ENCODE data around the gene MCRIP2. TPM values are rescaled to one million over a fixed set of nuclear protein-coding genes. Genes with fewer than 3 reads are reported as not detected.
A peak's percentile ranks its signal among the peaks of the same experiment; 100 is the strongest.
"Not testable (repeated sequence)": the region's sequence is repeated elsewhere in the genome, so short reads cannot be mapped to it uniquely, and the experiment has no call there.

MCRIP2 gene, protein sequence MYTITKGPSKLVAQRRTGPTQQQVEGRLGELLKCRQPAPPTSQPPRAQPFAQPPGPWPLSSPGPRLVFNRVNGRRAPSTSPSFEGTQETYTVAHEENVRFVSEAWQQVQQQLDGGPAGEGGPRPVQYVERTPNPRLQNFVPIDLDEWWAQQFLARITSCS
- 18.6 and 21.3 TPM in 2 replicates for total RNA-seq (2014; rRNA removed; shearing (Covaris generic))

GRCh38 chr16:641326-642188 is at the start of gene MCRIP2:
TSS of gene MCRIP2 (plus strand) at chr16:641828. CDS start at chr16:641992, 164 bp downstream.
- DNase-seq (ENCODE audit: low read depth): peak; percentile 67

DNA sequence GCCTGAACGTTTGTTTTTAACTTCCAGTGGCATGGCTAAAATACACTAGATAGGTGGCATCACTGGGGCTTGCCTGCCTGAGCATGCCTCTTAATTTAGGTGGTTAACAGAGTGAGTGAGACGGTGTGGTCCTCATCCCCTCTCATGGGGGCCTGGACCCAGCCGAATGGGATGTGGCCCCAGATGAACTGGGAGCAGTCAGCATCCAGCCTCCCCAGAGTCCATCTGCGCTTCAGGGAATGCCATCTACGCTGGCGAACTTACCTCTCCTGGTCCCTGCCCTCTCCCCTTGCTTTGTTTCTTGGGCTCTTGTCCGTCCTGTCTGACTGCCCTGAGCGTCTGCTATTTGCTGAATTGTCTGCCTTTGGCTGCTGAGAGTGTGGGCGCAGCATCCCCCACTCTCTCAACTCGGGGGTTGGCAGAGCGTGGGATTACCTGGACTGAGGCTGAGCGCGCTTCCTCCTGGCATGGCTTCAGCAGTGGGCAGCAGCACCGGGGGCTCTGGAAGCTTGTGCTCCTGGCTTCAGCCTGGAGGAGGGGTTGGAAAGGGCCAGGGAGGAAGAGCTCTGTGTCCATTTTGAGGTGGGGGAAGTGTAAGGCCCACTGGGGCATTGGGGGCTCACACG is 49.6 kb upstream of the MCRIP2 start:
- no peak for DNase-seq (ENCODE audit: low read depth)

- DNase-seq (ENCODE audit: low read depth): no peak
Observed at GRCh38 chr16:592518-593306, 48.9 kb upstream of the MCRIP2 start.

DNA sequence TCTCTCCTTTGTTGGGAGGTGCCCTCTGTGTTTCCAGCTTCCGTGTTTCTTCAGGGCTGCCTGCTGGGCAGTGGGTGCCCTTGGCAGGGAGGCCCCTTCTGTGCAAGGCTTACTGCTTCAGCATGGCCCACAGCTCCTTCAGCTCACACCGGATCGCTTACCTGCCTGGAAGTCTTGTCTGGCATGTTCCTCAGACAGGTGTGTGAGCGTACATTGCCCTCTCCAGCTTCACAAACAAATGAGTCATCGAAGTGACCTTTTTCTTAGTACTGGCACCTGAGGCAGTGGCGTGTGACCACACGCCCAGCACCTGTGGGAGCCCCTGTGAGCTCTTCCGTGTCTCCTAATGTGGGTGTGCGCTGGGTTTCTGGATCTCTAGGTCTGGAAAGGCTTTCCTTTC is 48.2 kb upstream of the MCRIP2 start:
- no peak for DNase-seq (ENCODE audit: low read depth)

DNA sequence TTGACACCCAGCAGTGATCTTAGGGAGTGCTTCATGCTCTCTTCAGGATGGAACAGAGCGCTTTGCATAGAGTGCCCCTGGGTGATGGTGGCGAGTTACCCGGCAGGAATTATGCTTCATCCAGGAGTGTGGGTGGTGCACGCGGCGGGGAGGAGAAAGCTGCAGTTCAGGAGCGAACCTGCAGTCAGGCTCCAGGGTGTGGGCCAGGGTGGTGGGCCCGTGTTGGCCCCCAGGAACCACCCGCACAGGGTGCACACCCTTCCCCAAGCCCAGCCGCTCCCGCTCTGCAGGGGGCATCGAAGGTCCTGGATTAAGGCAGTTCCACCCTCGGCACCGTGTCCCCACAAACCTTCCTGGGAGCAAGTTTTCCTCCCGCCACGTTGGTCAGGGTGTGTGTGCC is 47.8 kb upstream of the MCRIP2 start:
- DNase-seq (ENCODE audit: low read depth): no peak

DNA sequence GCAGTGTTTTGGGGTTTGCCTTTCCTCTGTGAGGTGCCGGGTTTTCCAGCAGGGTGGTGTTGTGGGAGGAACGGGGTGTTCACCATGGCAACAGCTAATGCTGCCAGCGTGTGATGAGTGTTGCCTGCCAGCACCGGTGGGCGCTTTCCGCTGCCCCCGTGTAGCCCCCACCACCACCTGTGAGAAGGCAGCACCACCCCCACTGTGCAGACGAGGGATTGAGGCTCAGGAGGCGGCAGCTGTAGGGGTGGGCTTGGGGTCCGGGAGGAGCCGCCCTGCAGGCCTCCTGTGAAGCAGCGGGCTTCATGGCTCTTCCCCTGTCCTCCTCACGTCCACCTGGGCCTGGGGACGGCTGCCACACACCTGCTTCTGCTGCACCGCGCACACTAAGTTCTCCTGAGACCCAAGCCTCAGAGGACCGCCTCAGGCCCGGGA is 46.5 kb upstream of the MCRIP2 start:
- DNase-seq (ENCODE audit: low read depth): no peak

- no peak for DNase-seq (ENCODE audit: low read depth)
Observed at GRCh38 chr16:595942-596735, 45.5 kb upstream of the MCRIP2 start.

DNA sequence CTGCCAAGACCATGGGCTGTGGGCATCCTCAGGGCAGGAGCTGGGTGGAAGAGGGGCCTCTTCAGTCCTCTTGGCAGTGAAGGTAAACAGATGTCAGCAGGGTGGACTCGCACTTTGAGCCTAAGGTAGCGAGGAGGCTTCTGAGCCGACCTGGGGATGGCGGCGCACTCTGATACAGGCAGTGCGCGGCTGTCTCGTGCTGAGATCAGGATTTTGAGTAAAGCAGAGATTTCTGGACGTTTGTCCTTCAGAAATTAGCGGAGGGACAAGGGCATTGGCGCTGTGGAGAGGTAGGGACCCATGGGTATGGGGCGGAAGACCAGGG is 44.9 kb upstream of the MCRIP2 start:
- no peak for DNase-seq (ENCODE audit: low read depth)

DNA sequence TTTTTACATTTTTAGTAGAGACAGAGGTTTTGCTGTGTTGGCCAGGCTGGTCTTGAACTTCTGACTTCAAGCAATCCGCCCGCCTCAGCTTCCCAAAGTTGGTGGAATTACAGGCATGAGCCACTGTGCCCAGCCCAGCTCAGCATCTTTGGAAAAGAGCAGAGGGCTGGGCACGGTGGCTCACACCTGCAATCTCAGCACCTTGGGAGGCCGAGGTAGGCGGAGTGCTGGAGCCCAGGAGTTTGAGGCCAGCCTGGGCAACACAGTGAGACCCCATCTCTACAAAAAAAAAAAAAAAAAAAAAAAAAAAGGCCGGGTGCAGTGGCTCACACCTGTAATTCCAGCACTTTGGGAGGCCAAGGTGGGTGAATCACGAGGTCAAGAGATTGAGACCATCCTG is 44.0 kb upstream of the MCRIP2 start:
- DNase-seq (ENCODE audit: low read depth): not testable (repeated sequence)

DNA sequence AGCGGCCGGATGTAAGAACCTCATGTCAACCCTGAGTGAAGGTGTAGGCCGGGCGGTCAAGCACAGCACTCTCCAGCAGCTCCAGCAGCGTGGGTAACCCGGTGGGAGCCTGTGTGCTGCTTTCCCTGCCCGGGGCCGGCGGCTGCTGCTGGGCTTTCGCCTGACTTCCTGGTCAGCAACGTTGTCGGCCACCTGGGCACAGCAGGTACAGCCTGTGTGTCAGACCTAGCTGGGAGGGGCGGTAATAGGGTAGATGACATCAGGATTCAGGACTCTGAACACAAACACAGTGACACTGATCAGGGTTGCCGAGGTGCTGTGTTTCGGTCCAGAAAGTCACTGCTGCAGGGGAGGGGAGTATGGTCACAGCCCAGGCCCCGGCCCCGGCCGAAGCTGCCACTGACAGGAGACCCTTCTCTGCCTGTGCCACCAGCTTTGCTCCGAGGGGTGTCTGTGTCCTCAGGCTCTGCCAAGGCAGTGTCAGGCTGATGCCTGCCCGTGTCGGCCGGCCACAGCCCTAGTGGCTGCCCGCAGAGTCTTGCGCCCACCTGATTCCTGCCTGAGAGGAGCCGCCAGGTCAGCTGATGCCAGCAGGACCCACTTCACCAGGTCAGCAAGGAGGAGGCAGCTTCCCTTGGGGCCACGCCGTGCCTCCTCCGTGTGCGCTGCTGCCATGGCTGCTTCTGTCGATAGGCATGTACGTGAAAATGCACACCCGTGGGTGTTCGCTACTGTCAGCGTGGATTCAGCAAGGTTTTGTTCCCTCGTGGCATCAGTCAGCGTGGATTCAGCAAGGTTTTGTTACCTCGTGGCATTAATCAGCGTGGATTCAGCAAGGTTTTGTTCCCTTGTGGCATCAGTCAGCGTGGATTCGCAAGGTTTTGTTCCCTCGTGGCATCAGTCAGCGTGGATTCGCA is 42.5 kb upstream of the MCRIP2 start:
- DNase-seq (ENCODE audit: low read depth): no peak

GRCh38 chr16:600781-601180 is 40.8 kb upstream of the MCRIP2 start:
- DNase-seq (ENCODE audit: low read depth): no peak

DNA sequence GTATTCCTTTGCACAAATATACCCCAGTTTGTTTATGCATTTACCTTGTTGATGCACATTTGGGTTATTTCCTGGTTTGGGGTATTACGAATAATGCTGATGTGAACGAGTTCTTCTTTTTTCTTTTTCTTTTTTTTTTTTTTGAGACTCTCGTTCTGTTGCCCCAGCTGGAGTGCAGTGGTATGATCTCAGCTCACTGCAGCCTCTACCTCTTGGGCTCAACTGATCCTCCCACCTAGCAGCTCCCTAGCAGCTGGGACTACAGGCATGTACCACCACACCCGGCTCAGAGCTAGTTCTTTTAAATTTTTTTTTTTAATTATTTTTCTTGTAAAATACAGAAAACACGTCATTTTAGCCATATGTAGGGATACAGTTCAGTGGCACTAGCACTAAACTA is 37.7 kb upstream of the MCRIP2 start:
- no peak for DNase-seq (ENCODE audit: low read depth)

GRCh38 chr16:606656-607307 is 34.8 kb upstream of the MCRIP2 start:
- DNase-seq (ENCODE audit: low read depth): no peak

GRCh38 chr16:608019-608418 is 33.6 kb upstream of the MCRIP2 start:
- DNase-seq (ENCODE audit: low read depth): no peak

GRCh38 chr16:609316-609715 is 32.3 kb upstream of the MCRIP2 start:
- no peak for DNase-seq (ENCODE audit: low read depth)

DNA sequence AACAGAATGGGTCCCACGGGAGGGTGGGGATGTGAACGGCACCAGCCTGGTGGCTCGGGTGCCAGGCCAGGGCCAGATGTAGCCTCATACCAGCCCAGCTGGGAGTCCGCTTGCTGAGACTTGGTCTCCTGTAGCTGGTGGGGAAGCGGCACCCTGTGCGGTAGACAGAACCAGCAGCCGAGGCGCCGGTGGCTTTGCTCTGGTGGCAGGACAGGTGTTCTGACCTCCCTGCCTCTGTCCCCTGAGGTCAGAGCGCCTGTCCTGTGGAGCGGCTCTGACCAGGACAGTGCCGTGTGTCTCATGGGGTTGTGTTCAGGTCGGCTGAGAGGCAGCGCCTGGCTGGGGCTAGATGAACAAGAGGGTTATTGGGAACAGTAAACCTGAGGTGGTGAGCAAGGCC is 31.6 kb upstream of the MCRIP2 start:
- DNase-seq (ENCODE audit: low read depth): no peak

- DNase-seq (ENCODE audit: low read depth): no peak
Observed at GRCh38 chr16:610513-611381, 30.9 kb upstream of the MCRIP2 start.

GRCh38 chr16:615122-615521 is 26.5 kb upstream of the MCRIP2 start:
- no peak for DNase-seq (ENCODE audit: low read depth)
